ENCODE measurements around the gene RNF157.
"Not testable (repeated sequence)": the region's sequence is repeated elsewhere in the genome, so short reads cannot be mapped to it uniquely, and the experiment has no call there.

Gene RNF157

DNA sequence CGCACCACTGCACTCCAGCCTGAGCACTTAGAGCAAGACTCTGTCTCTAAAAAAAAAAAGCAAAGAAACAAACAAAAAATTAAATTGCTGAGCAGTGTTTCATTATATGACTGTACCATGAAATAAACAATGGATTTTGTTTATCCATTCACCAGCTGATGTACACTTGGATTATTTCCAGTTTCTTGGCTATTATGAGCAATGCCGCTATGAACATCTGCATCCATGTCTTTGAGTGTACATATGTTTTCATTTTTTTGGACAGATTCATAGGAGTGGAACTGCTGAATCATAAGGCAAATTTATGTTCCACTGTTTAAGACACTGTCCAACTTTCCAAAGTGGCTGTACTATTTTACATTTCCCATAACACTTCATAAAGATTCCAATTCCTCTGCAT is 8.0 kb downstream of the RNF157 start:
- DNase-seq = no peak

GRCh38 chr17:76226749-76227148 is 13.5 kb downstream of the RNF157 start:
- not testable (repeated sequence) for DNase-seq

GRCh38 chr17:76225373-76226086 is 14.8 kb downstream of the RNF157 start:
- not testable (repeated sequence) for DNase-seq

- DNase-seq = peak in 1 of 2 experiments; percentile 14
These were observed 16.5 kb downstream of the RNF157 start for GRCh38 chr17:76223802-76224201.

GRCh38 chr17:76219670-76220383 is 20.5 kb downstream of the RNF157 start:
- DNase-seq = no peak

DNA sequence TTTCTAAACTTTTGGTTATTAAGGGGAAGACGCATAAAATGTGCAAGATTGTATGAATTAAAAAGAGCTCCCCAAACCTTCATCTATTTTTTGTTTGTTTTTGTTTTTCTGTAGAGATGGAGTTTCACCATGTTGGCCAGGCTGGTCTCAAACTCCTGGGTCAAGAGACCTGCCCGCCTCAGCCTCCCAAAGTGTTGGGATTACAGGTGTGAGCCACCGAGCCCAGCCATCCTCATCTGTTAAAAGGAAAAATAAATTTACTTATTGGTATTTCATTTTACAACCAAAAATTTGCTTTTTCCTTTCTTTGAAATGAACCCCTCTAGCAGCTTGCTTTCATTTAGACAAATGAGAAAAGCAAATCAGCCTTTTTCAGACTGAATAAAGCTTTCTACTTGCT is 23.2 kb downstream of the RNF157 start:
- DNase-seq = no peak

- no peak for DNase-seq
These were observed 26.8 kb downstream of the RNF157 start for GRCh38 chr17:76213491-76213890.

- no peak for DNase-seq
These were observed 32.2 kb downstream of the RNF157 start for GRCh38 chr17:76208120-76208519.

DNA sequence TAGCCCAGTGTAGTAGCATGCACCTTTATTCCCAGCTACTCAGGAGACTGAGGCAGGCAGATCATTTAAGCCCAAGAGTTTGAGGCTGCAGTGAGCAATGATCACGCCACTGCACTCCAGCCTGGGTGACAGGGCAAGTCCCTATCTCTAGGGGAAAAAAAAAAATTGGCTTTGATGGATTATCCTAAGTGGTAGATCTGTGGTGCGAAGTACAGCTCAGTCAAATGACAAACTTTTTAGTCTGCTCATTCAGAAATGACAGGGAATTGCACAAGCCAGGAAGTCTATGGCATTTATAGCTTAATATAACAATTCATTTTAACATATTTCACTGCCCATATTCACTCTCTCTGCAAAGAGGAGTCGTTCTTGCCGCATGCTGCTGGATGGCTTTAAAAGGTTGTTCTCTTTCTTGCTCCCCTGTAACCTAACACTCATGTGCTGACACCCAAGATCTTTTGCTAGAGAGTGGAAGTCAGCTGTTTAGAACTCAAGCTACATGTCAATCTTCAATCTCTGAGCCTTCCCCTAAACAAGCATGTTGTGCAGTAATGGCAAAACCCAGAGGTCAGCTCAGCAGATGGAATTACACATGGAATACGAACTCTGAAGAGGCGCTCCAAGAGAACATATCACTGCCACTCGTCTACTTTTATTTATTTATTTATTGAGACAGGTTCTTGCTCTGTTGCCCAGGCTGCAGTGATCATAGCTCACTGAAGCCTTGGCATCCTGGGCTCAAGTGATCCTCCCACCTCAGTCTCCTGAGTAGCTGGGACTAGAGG is 32.8 kb downstream of the RNF157 start:
- DNase-seq = no peak

GRCh38 chr17:76205542-76206144 is 34.6 kb downstream of the RNF157 start:
- not testable (repeated sequence) for DNase-seq

GRCh38 chr17:76204277-76204676 is 36.0 kb downstream of the RNF157 start:
- no peak for DNase-seq

DNA sequence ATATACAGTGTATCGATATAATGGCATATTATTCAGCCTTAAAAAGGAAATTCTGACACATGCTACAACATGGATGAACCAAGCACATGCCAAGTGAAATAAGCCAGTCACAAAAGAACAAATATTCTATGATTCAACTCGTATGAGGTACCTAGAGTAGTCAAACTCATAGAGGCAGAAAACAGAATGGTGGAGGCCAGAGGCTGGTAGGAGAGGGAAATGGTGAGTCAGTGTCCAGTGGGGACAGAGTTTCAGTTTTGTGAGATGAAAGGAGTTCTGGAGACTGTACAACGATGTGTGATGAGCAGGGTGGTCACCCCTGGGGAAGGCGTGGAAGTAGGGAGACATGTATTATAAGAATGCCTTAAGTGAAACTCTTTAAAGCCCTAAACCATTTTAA is 39.9 kb downstream of the RNF157 start:
- no peak for DNase-seq

DNA sequence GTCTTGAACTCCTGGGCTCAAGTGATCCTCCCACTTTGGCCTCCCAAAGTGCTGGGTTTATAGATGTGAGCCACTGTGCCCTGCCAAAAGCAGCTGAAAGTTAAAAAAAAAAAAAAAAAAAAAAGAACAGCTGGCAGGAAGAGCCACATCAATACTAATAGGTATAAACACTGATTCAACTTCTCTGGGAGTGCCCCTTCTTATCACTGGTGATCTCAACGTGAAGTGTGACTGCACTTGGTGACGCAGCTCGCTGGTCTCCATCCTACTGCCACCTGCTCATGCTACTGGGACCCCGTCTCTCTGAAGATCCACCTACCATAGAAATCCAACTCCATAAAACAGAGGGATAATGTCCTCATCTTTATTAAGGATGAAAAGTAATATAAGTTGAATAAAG is 40.8 kb downstream of the RNF157 start:
- no peak for DNase-seq

- no peak for DNase-seq
These were observed 41.6 kb downstream of the RNF157 start for GRCh38 chr17:76198702-76199101.

DNA sequence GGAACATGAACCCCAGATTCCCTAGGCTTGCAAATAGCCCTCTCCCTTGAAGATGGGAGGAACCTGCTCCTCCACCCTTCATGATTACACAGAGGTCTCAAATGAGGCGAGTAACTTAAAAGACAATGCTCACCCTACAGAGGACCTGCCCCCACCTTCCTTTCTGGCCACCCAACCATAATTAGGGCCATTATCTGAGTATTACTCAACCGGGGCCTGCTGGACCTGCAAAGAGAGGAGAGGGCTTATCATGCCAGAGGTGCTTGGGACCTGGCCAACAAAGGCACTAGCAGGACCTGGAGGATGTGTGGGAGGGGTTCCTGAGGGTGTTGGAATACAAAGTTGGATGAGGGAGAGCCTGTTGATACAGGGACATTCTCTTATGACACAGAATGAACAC is 42.4 kb downstream of the RNF157 start:
- DNase-seq = no peak

GRCh38 chr17:76196675-76197074 is 43.6 kb downstream of the RNF157 start:
- DNase-seq = no peak

GRCh38 chr17:76195281-76196096 is 44.8 kb downstream of the RNF157 start:
- DNase-seq = no peak

- DNase-seq = no peak
These were observed 46.7 kb downstream of the RNF157 start for GRCh38 chr17:76193591-76193990.

DNA sequence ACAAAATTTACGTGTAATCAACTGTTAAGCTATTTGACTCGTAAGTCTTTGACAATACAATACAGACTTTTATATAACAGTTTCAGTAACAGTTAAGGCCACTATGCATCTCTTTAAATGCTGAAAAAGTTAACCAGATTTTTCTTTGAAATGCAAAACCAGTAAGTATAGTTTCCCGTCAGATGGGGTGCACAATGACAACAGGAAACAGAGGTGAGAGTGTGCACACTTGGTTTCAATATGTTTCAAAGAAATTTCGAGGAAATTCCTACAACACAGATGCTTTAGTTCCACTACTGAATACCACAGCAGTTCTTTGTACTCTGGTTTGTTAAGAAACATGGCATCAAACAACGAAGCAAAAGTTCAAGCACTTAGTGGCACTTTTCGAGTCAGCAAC is 48.4 kb downstream of the RNF157 start:
- no peak for DNase-seq

DNA sequence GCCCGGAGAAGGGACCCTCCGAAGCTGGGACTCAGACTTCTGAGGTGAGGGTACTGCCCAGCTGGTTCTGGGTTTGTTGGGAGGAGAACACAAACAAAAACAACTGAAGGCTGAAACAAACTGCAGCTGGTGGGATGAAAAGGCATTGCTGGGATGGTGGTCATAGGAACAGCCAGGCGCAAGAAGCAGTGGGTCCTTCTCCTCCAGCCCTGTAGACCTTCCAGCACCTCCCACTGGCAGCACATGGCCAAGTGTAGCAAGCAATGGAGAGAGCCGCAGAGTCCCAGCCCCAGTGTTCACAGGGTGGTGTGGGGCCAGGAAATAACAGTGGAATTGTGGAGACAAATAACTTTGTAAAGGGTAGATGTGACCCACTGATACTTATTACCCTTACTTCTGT is 50.6 kb downstream of the RNF157 start:
- DNase-seq = no peak

- no peak for DNase-seq
These were observed 51.0 kb downstream of the RNF157 start for GRCh38 chr17:76189247-76189646.

DNA sequence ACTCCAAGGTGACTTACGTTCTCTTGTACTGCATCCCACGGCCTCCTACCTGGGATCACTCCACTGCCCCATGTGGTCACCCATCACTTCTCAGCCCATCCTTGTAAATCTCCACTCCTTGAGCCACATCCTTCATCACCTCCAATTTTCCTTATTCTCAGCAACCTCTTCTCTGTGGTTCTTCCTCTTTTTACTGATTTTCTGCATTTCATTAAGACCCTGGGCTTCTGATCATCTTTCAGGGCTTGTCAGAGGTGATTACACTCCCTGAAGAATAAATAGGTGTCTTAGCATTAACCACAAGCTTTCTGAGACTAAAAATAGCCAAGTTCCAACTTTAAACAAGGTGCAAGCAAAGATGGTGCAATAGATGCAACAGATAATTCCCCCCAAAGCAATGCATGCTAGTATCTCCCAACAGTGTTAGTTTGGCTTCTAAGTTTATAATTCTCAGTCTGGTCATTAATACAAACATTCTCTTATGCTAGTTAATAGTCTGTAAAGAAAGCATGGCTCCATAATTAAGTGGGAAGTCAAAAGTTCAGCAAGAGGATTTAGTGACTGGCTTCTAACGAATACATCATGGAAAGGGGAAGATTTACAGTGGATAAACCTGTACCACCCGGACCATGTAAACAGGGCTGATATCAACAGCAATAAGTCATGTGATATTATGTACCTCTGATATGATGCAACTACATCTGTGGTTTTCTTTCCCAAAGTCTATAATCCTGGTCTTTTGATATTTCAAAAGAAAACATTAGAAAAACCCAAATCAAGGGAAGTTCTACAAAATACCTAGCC is 51.9 kb downstream of the RNF157 start:
- no peak for DNase-seq

Measured in AML-193 (cell line).